Activated CD8-positive, alpha-beta T cell treated with anti-CD3 and anti-CD28 coated beads, Interleukin-2, amount 10 ng/mL, durations not matched to agents 7 days and 5 days (primary cell): Measurements from ENCODE around the gene RTP5. TPM values are rescaled to one million over a fixed set of nuclear protein-coding genes. Genes with fewer than 3 reads are reported as not detected.

Experiments
- ATAC-seq: fragments of 150-1000 bp; cut with Tn5 transposase; one replicate; pipeline ENCODE4 v1.10.0; 2021; ENCODE audit warnings: moderate library complexity
- CTCF ChIA-PET: fragments of 350-600 bp; sonication (Branson Sonifier 250); formaldehyde crosslinking; loops from one replicate; lab custom pipeline; 2021; ENCODE audit warnings: antibody characterized with exemption; lab: Charles Lee
- POLR2A ChIA-PET: fragments of 350-600 bp; sonication (Branson Sonifier 250); formaldehyde crosslinking; loops from one replicate; lab custom pipeline; 2021; ENCODE audit warnings: antibody characterized with exemption; lab: Charles Lee
- DNase-seq: peaks from one replicate; pipeline ENCODE4 v3.0.0-alpha.2; 2020
- H3K27ac Mint-ChIP-seq: one replicate; pipeline ENCODE4 v1.8.0; 2021; ENCODE audit warnings: mild to moderate bottlenecking, mixed read lengths
- H3K27me3 Mint-ChIP-seq: one replicate; pipeline ENCODE4 v1.8.0; 2021; ENCODE audit warnings: low read depth, mixed read lengths
- H3K36me3 Mint-ChIP-seq: one replicate; pipeline ENCODE4 v1.8.0; 2021; ENCODE audit warnings: low read depth, mixed read lengths
- H3K4me1 Mint-ChIP-seq: one replicate; pipeline ENCODE4 v1.8.0; 2021; ENCODE audit warnings: low read depth, mixed read lengths
- H3K4me3 Mint-ChIP-seq: one replicate; pipeline ENCODE4 v1.8.0; 2021; ENCODE audit warnings: mild to moderate bottlenecking, mixed read lengths
- H3K9me3 Mint-ChIP-seq: one replicate; pipeline ENCODE4 v1.8.0; 2022; ENCODE audit warnings: mixed read lengths; ENCODE audit not compliant: insufficient read depth
- total RNA-seq, 2 experiments: library from RNA; stranded (reverse); gene quantifications; one replicate each; pipeline ENCODE4 v1.2.3, GENCODE V29; 2021

RTP5 gene
- total RNA-seq, 2 experiments from 2014 or later = not detected

DNA sequence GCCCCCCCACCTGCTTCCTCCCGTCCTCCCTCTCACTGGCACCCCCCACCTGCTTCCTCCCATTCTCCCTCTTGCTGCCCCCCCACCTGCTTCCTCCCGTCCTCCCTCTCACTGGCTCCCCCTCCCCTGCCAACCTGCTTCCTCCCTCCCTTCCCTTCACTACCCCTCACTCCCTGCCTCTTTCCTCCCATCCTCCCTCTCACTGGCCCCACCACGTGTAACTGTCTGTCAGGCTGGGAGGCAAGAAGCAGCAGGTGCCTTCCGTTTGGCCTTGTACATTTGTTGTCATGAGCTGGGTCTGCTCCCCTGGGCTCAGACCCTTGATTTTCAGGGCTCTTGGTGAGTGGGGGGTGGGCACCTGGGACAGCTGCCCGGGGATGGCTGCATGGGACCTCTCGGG lies 19.1 kb downstream of the RTP5 start:
- Mint-ChIP-seq H3K4me3 (no peak overlapping the region), H3K9me3 (no peaks in the 10 kb centered on the region), H3K27me3 (no peaks in the 10 kb centered on the region), H3K27ac (peak overlapping the region; percentile 52), H3K36me3 (peaks cover 39% of the 10 kb centered on the region), H3K4me1 (peaks cover 9% of the 10 kb centered on the region)
- ChIA-PET POLR2A (no interaction called here), CTCF (no interaction called here)
- DNase-seq (no peak), ATAC-seq (no peak)

DNA sequence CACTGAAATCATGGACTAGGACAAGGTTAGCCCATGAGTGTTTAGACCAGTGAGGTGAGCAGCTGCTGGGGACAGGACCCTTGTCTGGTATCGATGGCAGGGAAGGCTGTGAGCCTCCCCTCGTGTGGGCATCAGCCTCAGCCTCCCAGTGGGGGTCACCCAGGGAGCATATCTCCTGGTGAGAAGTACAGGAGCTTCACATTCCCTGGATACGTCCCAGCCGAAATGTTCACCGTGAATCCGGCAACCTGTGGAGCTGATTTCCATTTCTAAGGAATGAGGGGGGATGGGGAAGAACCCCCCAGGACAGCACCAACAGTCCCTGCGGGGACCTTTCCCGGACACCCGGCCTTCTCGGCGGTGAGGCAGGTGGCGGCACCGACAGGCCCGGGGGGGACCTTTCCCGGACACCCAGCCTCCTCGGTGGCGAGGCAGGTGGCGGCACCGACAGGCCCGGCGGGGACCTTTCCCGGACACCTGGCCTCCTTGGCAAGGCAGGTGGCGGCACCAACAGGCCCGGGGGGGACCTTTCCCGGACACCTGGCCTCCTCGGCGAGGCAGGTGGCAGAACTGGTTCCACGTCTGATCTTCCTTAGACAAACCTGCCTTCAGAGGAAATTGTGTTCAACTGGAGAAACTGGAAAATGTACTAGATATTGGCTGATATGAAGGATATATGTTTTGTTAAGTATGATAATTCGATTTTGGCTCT lies 21.2 kb downstream of the RTP5 start:
- DNase-seq (no peak), ATAC-seq (no peak)
- ChIA-PET POLR2A (no interaction called here), CTCF (no interaction called here)
- Mint-ChIP-seq H3K4me3 (no peak overlapping the region), H3K27me3 (no peaks in the 10 kb centered on the region), H3K36me3 (peaks cover 30% of the 10 kb centered on the region), H3K9me3 (no peaks in the 10 kb centered on the region), H3K4me1 (peaks cover 9% of the 10 kb centered on the region), H3K27ac (no peak overlapping the region)

GRCh38 chr2:241891315-241891987 lies 21.9 kb downstream of the RTP5 start:
- ChIA-PET POLR2A (no interaction called here), CTCF (no interaction called here)
- H3K4me3 Mint-ChIP-seq = no peak overlapping the region
- ATAC-seq (no peak), DNase-seq (no peak)
- H3K27ac Mint-ChIP-seq = no peak overlapping the region
- no peaks in the 10 kb centered on the region for H3K9me3 Mint-ChIP-seq
- H3K27me3 Mint-ChIP-seq = no peaks in the 10 kb centered on the region
- peaks cover 9% of the 10 kb centered on the region for H3K4me1 Mint-ChIP-seq
- H3K36me3 Mint-ChIP-seq = peaks cover 25% of the 10 kb centered on the region

DNA sequence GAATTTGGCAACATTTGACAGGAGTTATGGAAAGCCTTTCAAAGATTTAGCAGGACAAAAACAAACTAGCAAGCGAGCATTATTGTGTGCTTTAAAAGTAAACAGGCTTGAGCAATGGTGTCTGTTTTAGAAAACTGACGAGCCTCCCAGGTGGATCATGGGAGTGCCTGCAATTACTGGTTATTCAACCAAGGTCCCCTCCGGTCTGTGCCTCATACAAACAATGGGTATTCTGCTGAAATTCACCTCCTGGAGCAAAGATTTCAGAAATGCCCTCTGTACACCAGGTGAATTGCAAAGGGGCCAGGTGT lies 22.4 kb downstream of the RTP5 start:
- Mint-ChIP-seq H3K27ac (no peak overlapping the region), H3K27me3 (no peaks in the 10 kb centered on the region), H3K9me3 (no peaks in the 10 kb centered on the region), H3K4me3 (no peak overlapping the region), H3K36me3 (peaks cover 22% of the 10 kb centered on the region), H3K4me1 (peaks cover 9% of the 10 kb centered on the region)
- ATAC-seq (no peak), DNase-seq (no peak)
- POLR2A ChIA-PET = no interaction called here
- CTCF ChIA-PET = no interaction called here

DNA sequence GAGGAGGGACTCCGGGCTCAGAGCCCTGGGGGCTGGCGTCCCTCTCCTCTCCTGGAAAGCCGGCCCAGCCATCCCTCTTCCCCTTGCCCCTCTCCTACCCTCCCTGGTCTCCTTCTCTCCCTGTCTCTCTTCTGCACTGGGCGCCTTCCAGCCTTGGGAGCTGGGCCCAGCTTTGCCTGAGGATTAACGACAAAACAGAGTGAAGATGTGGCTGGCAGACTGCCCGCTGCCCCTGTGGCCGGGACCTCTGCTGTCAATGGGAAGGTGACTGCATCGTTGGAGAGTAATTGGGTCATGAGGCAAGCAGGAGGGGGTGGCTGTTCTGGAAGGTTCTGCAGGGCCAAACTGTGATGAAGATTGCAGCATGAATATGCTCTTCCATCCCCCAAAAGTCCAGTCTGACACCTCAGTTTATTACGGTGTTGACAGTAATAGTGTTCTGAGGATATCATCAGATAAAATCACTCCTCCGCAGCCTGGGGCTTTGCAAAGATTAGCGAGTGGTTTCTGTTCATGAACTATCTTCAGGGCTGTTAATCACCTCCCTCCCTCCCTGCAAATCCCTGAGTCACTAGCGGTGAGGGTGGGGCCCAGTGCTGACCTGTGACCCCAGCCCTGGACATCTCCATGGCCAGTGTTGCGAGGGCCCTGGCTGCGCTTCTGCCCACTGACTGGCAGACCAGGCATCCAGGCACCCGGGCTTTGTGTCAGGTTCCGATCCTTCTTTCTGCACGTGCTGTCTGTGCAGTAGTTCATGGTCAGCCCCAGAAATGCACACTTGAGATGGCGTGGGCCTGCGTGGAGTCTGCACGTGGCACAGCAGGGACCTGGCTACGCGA lies 23.0 kb downstream of the RTP5 start:
- CTCF ChIA-PET = no interaction called here
- ATAC-seq (no peak), DNase-seq (no peak)
- peaks cover 18% of the 10 kb centered on the region for H3K36me3 Mint-ChIP-seq
- H3K27me3 Mint-ChIP-seq = no peaks in the 10 kb centered on the region
- no peak overlapping the region for H3K27ac Mint-ChIP-seq
- H3K4me3 Mint-ChIP-seq = no peak overlapping the region
- POLR2A ChIA-PET = no interaction called here
- no peaks in the 10 kb centered on the region for H3K9me3 Mint-ChIP-seq
- peaks cover 9% of the 10 kb centered on the region for H3K4me1 Mint-ChIP-seq

DNA sequence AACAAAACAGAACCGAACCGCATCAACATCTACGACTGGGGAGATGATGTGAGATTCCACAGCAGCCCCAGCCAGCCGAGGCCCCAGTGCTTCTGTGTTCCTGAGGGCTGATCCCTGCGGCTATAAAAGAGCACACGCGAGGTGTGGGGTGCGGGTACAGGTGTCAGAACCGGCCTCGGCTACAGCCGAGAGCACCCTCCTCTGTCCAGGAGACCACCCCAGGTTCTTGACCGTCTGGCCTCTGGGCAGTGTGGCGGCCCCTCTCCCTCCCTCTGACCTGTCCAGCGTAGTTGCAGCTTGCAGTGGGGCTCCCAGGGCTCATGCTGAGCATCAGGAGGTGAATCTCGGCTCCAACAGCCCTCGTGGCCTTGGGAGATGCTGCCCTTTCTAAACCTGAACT lies 23.7 kb downstream of the RTP5 start:
- ATAC-seq (no peak), DNase-seq (no peak)
- H3K27ac Mint-ChIP-seq = no peak overlapping the region
- H3K4me1 Mint-ChIP-seq = peaks cover 5% of the 10 kb centered on the region
- H3K9me3 Mint-ChIP-seq = no peaks in the 10 kb centered on the region
- ChIA-PET CTCF (no interaction called here), POLR2A (no interaction called here)
- no peaks in the 10 kb centered on the region for H3K27me3 Mint-ChIP-seq
- peaks cover 14% of the 10 kb centered on the region for H3K36me3 Mint-ChIP-seq
- H3K4me3 Mint-ChIP-seq = no peak overlapping the region

DNA sequence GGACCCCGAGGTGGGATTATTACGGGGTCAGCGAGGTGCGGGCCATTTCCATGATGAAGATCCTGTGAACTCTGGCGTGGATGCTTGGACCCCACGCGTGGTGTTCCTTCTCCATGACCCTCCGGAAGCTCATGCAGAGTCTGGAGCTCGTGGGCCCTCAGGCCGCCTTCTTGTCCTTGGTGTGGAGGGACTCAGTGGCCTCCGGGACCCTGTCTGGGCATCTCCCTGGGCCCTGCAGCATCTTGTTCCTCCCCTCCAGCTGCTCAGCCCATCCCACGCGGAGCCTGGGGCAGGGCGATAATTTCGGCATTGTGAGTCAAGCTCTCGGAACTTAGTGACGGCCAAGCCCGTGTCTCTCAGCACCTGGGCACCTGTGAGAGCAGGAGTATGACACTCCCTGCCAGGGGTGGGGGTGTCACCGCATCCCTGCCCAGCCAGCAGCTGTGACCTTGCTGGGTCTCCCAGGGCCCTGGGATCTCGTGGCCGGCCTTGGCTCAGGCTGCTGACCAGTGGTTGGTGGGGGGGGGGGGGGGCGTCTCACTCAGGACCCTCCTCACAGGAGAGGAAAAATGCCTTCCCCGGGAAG lies 24.6 kb downstream of the RTP5 start:
- Mint-ChIP-seq H3K9me3 (no peaks in the 10 kb centered on the region), H3K4me1 (peaks cover 1% of the 10 kb centered on the region), H3K36me3 (peaks cover 9% of the 10 kb centered on the region), H3K4me3 (no peak overlapping the region), H3K27me3 (no peaks in the 10 kb centered on the region), H3K27ac (no peak overlapping the region)
- POLR2A ChIA-PET = interaction anchor here (0.7 kb wide), 1 partner anchor 910 kb away, joined by 5 read pairs; no protein-coding TSS in a partner anchor
- DNase-seq (peak; percentile 14), ATAC-seq (no peak)
- CTCF ChIA-PET = no interaction called here

GRCh38 chr2:241894681-241895426 lies 25.3 kb downstream of the RTP5 start:
- Mint-ChIP-seq H3K27me3 (no peaks in the 10 kb centered on the region), H3K27ac (no peak overlapping the region), H3K4me3 (no peak overlapping the region), H3K4me1 (no peaks in the 10 kb centered on the region), H3K36me3 (peaks cover 2% of the 10 kb centered on the region), H3K9me3 (no peaks in the 10 kb centered on the region)
- POLR2A ChIA-PET = interaction anchor here (0.7 kb wide), 1 partner anchor 911 kb away, joined by 5 read pairs; no protein-coding TSS in a partner anchor
- CTCF ChIA-PET = no interaction called here
- ATAC-seq (no peak), DNase-seq (peak; percentile 8)

GRCh38 chr2:241895427-241895711 lies 25.8 kb downstream of the RTP5 start:
- no peak overlapping the region for H3K27ac Mint-ChIP-seq

DNA sequence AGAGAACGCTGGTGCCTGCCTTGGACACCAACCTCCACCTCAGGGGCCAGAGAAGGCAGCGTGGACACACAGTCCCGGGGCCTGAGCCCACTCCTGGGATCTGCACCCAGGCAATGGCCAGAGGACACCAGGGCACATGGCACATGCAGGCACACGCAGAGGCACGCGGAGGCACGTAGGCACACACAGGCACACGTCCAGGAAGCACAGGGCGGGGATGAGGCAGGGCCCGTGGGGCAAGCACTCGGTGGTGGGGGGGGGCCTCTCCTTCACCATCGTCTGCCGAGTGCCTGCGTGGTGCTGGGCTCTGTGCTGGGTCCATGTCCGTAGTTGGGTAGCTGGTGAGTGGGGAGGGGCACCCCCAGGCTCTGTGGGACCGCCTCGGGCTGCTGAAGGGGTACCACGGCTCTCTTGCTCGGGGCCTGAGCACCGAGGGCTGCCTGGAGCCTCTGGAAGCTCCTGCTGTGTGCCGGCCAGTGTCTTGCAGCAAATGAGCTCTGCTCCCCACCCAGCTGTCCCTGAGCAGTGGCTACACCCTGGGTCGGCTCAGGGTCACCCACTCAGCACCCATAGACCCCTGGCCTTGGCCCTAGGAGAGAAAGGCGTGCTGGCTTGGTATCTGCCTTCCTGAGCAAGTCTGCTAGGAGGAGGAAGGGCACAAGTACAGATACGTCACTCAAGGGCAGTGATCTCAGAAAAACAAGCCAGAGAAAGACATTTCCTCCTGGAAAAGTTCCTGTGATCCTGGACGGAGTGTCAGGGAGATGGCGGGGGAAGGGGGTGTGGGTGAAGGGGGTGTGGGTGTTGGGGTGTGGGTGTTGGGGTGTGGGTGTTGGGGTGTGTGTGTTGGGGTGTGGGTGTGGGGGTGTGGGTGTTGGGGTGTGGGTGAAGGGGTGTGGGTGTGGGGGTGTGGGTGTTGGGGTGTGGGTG lies 26.4 kb downstream of the RTP5 start:
- H3K4me1 Mint-ChIP-seq = no peaks in the 10 kb centered on the region
- CTCF ChIA-PET = no interaction called here
- no peak overlapping the region for H3K4me3 Mint-ChIP-seq
- ATAC-seq (no peak), DNase-seq (peak; percentile 22)
- no peaks in the 10 kb centered on the region for H3K9me3 Mint-ChIP-seq
- H3K36me3 Mint-ChIP-seq = peaks cover 2% of the 10 kb centered on the region
- POLR2A ChIA-PET = no interaction called here
- peak overlapping the region; percentile 67 for H3K27ac Mint-ChIP-seq
- no peaks in the 10 kb centered on the region for H3K27me3 Mint-ChIP-seq

More at GRCh38 chr2:241895427-241895711, 25.8 kb downstream of the RTP5 start:
- no peak for DNase-seq
- ChIA-PET POLR2A (no interaction called here), CTCF (no interaction called here)
- Mint-ChIP-seq H3K36me3 (peaks cover 2% of the 10 kb centered on the region), H3K4me3 (no peak overlapping the region), H3K4me1 (no peaks in the 10 kb centered on the region), H3K27me3 (no peaks in the 10 kb centered on the region), H3K9me3 (no peaks in the 10 kb centered on the region)
- ATAC-seq = no peak

- Mint-ChIP-seq H3K4me1 (no peaks in the 10 kb centered on the region), H3K27me3 (no peaks in the 10 kb centered on the region), H3K27ac (peak overlapping the region; percentile 46), H3K36me3 (peaks cover 2% of the 10 kb centered on the region), H3K9me3 (no peaks in the 10 kb centered on the region), H3K4me3 (no peak overlapping the region)
- ATAC-seq (no peak), DNase-seq (peak; percentile 16)
- ChIA-PET POLR2A (no interaction called here), CTCF (no interaction called here)
Observed at GRCh38 chr2:241896746-241897201, 27.2 kb downstream of the RTP5 start.
